AG09319 (cell line): ENCODE measurements around the gene PLA2G7.
A peak's percentile ranks its signal among the peaks of the same experiment; 100 is the strongest.

Experiments used
- DNase-seq: peaks from one replicate; pipeline ENCODE4 v3.0.0-alpha.2; 2010; ENCODE audit warnings: low read depth; ENCODE audit errors: extremely low read depth
- CTCF ChIP-seq: IDR thresholded peaks from 2 replicates; pipeline ENCODE4 v1.5.1; 2011; ENCODE audit warnings: low read depth, mild to moderate bottlenecking, inconsistent platforms, low read length, moderate library complexity

Gene PLA2G7

GRCh38 chr6:46688117-46688965 is 46.8 kb downstream of the PLA2G7 start:
- no peak for TF ChIP-seq CTCF
- no peak for DNase-seq

GRCh38 chr6:46687619-46688097 is 47.5 kb downstream of the PLA2G7 start, which contains the start of gene TDRD6:
TDRD6 (plus strand) TSS chr6:46687885; CDS start chr6:46688129, 244 bp downstream.
- no peak for TF ChIP-seq CTCF

GRCh38 chr6:46684771-46685170 is 50.4 kb downstream of the PLA2G7 start:
- TF ChIP-seq CTCF, result no peak
- DNase-seq, result no peak

More at GRCh38 chr6:46687619-46688097, 47.5 kb downstream of the PLA2G7 start, which contains the start of gene TDRD6:
- no peak for DNase-seq

- DNase-seq, result no peak
- TF ChIP-seq CTCF, result peak; percentile 10
Observed at GRCh38 chr6:46677314-46677654, 57.9 kb downstream of the PLA2G7 start.

- no peak for TF ChIP-seq CTCF
- no peak for DNase-seq
Observed at GRCh38 chr6:46676604-46677313, 58.4 kb downstream of the PLA2G7 start.

- no peak for DNase-seq
- no peak for TF ChIP-seq CTCF
Observed at GRCh38 chr6:46674410-46674809, 60.8 kb downstream of the PLA2G7 start.

GRCh38 chr6:46667377-46667776 is 67.8 kb downstream of the PLA2G7 start:
- DNase-seq, result no peak
- no peak for TF ChIP-seq CTCF
